Activated CD4-positive, alpha-beta memory T cell treated with anti-CD3 and anti-CD28 coated beads, Interleukin-2, amount 10 ng/mL, durations not matched to agents 7 days and 5 days (primary cell): ENCODE results near the gene FAM221B. TPM values are rescaled to one million over a fixed set of nuclear protein-coding genes. Genes with fewer than 3 reads are reported as not detected.

ENCODE experiments used
- CTCF ChIA-PET: fragments of 350-600 bp; sonication (Branson Sonifier 250); formaldehyde crosslinking; loops from one replicate; lab custom pipeline; 2021; ENCODE audit warnings: antibody characterized with exemption, inconsistent platforms; lab: Charles Lee
- POLR2A ChIA-PET: fragments of 350-600 bp; sonication (Branson Sonifier 250); formaldehyde crosslinking; loops from one replicate; lab custom pipeline; 2021; ENCODE audit warnings: antibody characterized with exemption; lab: Charles Lee
- DNase-seq: peaks from one replicate; pipeline ENCODE4 v3.0.0-alpha.2; 2020
- H3K27ac Mint-ChIP-seq: one replicate; pipeline ENCODE4 v1.8.0; 2021; ENCODE audit warnings: mild to moderate bottlenecking, mixed read lengths
- H3K27me3 Mint-ChIP-seq: one replicate; pipeline ENCODE4 v1.8.0; 2021; ENCODE audit warnings: mixed read lengths
- H3K36me3 Mint-ChIP-seq: one replicate; pipeline ENCODE4 v1.8.0; 2021; ENCODE audit warnings: low read depth, mixed read lengths
- H3K4me1 Mint-ChIP-seq: one replicate; pipeline ENCODE4 v1.8.0; 2021; ENCODE audit warnings: mixed read lengths
- H3K4me3 Mint-ChIP-seq: one replicate; pipeline ENCODE4 v1.8.0; 2021; ENCODE audit warnings: mild to moderate bottlenecking, mixed read lengths
- H3K9me3 Mint-ChIP-seq: one replicate; pipeline ENCODE4 v1.8.0; 2021; ENCODE audit warnings: mixed read lengths
- total RNA-seq, 2 experiments: library from RNA; stranded (reverse); gene quantifications; one replicate each; pipeline ENCODE4 v1.2.3, GENCODE V29; 2021

FAM221B gene
- total RNA-seq, 2 experiments from 2014 or later: not detected

DNA sequence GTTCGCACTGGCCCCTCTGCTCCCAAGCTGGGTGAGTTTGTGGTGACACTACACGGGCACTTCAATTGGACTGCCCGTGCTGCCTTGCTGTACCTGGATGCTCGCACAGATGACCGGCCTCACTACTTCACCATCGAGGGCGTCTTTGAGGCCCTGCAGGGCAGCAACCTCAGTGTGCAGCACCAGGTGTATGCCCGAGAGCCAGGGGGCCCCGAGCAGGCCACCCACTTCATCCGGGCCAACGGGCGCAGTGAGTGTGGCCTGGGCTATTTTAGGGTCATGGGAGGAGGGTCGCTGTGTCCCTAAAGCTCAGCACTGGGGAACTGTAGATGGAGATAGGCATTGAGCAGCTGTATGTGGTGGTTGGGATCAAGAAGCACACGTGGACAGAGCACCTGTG, 35.7 kb downstream of the FAM221B start:
- CTCF ChIA-PET: interaction anchor here (0.7 to 1.6 kb wide), 3 partner anchors 31 to 89 kb away, joined by 3 to 4 read pairs (median 4); no protein-coding TSS in a partner anchor
- no peaks in the 10 kb centered on the region for H3K27me3 Mint-ChIP-seq
- no peak overlapping the region for H3K4me3 Mint-ChIP-seq
- H3K27ac Mint-ChIP-seq: no peak overlapping the region
- no peak for DNase-seq
- no peaks in the 10 kb centered on the region for H3K9me3 Mint-ChIP-seq
- POLR2A ChIA-PET: no interaction called here
- H3K4me1 Mint-ChIP-seq: peaks cover 23% of the 10 kb centered on the region
- no peaks in the 10 kb centered on the region for H3K36me3 Mint-ChIP-seq

DNA sequence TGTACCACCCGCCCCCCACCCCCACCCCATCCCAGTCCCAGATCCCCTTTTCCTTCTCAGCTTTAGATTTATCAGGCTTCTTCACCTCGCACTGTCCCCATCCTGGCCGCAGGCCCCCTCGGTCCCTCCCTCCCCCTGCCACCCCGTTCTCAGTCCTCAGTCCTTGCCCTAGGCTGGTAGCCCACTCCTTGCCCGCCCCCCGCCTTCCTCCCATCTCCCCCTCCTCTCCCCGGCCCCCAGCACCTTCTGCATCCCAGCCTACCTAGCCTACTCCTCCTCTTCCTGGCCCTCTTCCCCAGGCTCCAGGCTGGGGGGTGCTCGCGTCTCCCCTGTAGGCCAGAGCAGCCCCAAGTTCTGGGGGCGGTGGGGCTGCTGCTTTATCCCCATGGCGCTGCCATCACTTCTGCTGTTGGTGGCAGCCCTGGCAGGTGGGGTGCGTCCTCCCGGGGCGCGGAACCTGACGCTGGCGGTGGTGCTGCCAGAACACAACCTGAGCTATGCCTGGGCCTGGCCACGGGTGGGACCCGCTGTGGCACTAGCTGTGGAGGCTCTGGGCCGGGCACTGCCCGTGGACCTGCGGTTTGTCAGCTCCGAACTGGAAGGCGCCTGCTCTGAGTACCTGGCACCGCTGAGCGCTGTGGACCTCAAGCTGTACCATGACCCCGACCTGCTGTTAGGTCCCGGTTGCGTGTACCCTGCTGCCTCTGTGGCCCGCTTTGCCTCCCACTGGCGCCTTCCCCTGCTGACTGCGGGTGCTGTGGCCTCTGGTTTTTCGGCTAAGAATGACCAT, 36.3 kb downstream of the FAM221B start:
- ChIA-PET CTCF (interaction anchor here (0.7 to 1.6 kb wide), 3 partner anchors 31 to 90 kb away, joined by 3 to 4 read pairs (median 4); no protein-coding TSS in a partner anchor), POLR2A (no interaction called here)
- Mint-ChIP-seq H3K27ac (no peak overlapping the region), H3K9me3 (no peaks in the 10 kb centered on the region), H3K36me3 (no peaks in the 10 kb centered on the region), H3K4me3 (no peak overlapping the region), H3K27me3 (no peaks in the 10 kb centered on the region), H3K4me1 (peaks cover 20% of the 10 kb centered on the region)
- DNase-seq: no peak

DNA sequence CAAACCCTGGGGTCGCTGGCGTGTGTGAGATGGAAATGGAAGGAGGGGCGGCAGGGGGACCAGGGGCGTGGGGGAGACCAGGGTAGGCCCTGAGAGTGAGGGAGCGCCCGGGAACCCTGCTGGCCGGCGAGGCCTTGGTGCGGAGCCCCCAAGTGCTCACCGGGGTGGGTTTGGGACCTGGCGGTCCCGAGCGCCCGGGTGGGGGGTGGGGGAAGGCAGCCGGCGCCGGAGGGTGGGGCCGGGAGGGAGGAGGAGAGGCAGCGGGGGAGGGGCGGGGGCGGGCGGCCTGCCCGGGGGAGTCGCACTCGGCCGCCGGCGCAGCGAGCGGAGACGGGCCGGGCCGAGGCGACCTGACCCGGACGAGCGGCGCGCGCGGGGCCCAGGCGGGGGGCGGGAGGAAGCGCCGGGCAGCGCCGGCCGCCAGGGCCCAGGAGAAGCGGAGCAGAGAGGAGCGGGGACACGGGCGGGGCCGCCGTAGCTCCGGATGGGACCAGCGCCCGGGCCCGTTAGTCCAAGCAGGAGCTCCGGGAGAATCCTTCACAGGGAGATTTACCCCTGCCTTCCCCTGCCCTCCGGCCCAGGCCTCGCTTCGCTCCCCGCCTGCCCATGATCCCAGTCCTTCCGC, 37.1 kb downstream of the FAM221B start, which contains the start of gene NPR2:
Gene NPR2 (plus strand): TSS at position 295 of the 625 bp plus-strand sequence. CDS start 818 bp downstream, outside the sequence.
- H3K4me3 Mint-ChIP-seq: no peak within 1 kb of the TSS
- peaks cover 16% of the 10 kb centered on the region for H3K4me1 Mint-ChIP-seq
- ChIA-PET CTCF (no interaction called here), POLR2A (no interaction called here)
- H3K36me3 Mint-ChIP-seq: peaks cover 3% of the 10 kb centered on the region
- no peak for DNase-seq
- no peak within 1 kb of the TSS for H3K27ac Mint-ChIP-seq
- no peaks in the 10 kb centered on the region for H3K27me3 Mint-ChIP-seq
- no peaks in the 10 kb centered on the region for H3K9me3 Mint-ChIP-seq

DNA sequence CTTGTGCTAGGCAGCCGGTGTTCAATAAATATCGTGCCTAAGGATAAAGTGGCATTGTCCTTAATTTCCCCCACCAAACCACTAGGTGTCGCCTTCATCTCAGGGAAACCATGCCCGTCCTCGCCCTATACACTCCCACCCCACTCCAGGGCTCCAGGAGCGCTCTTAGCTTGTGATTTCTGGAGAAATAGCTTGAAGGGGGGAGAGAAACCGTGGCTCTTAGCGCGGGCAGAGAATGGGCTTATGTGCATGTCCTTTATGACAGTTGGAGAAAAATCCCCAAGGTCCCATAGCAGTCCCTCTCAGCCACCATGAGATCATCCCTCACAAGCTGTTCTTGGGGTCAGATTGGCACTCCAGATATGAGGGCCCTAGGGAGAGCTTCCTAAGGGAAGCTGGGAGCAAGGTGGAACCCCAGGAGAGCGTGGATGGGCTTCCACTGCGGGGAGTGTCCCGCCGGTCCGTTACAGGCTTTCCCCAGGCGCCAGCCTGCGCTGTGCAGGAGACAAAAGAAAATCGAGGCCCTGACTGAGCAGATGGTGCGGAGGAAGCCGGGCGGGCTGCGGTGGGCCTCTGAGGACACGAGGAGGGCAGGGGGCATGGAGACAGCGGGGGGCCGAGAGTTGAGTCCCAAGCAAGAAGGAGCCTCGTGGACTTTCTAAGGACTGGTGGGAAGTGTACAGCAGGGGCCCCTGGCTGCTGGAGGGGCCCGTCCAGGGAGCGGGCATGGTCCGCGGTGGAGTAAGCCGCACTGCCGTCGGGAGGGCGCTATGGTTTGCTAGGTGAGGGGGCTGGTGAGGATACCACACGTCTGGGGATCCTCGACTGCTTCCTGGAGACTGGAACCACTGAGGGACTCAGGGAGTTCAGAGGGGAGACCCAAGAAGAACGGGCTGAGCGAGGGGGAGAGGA, 37.9 kb downstream of the FAM221B start:
- Mint-ChIP-seq H3K27me3 (no peaks in the 10 kb centered on the region), H3K4me3 (no peak overlapping the region)

DNA sequence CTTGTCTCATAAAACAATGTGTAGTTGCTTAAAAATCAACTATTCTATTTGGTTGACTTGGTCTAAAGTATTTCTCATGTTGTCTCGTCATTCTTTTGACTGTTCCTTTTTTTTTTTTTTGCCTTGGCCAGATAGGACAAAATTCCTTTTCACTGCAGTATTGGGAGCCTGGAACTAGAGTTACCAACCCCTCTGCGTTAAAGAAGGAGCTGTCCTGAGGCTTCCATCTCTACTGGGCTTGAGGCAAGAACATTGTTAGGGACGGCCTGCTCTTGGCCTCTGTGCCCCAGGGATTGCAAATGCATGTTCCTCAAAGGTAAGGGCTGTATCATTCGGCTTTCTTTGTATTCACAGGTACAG, 38.5 kb downstream of the FAM221B start:
- peaks cover 11% of the 10 kb centered on the region for H3K36me3 Mint-ChIP-seq
- ChIA-PET POLR2A (interaction anchor here (0.8 to 1.3 kb wide), 6 partner anchors 17 to 399 kb away, joined by 3 to 4 read pairs (median 3); no protein-coding TSS in a partner anchor), CTCF (interaction anchor here (0.6 to 3.7 kb wide), 25 partner anchors 10 to 186 kb away, joined by 3 to 54 read pairs (median 4); partner anchors contain the start of genes ARHGEF39, CREB3, FAM221B and HINT2)
- no peak for DNase-seq
- no peaks in the 10 kb centered on the region for H3K27me3 Mint-ChIP-seq
- no peaks in the 10 kb centered on the region for H3K9me3 Mint-ChIP-seq
- H3K4me3 Mint-ChIP-seq: no peak overlapping the region
- H3K27ac Mint-ChIP-seq: no peak overlapping the region
- peaks cover 9% of the 10 kb centered on the region for H3K4me1 Mint-ChIP-seq

More for the DNA sequence above, 37.9 kb downstream of the FAM221B start:
- POLR2A ChIA-PET: interaction anchor here (0.8 to 1.3 kb wide), 6 partner anchors 16 to 399 kb away, joined by 3 to 4 read pairs (median 3); no protein-coding TSS in a partner anchor
- H3K4me1 Mint-ChIP-seq: peaks cover 14% of the 10 kb centered on the region
- no peak overlapping the region for H3K27ac Mint-ChIP-seq
- CTCF ChIA-PET: interaction anchor here (0.6 to 3.7 kb wide), 26 partner anchors 10 to 187 kb away, joined by 3 to 54 read pairs (median 5); partner anchors contain the start of genes ARHGEF39, CREB3, FAM221B and HINT2
- no peaks in the 10 kb centered on the region for H3K9me3 Mint-ChIP-seq
- peak; percentile 59 for DNase-seq
- peaks cover 9% of the 10 kb centered on the region for H3K36me3 Mint-ChIP-seq

DNA sequence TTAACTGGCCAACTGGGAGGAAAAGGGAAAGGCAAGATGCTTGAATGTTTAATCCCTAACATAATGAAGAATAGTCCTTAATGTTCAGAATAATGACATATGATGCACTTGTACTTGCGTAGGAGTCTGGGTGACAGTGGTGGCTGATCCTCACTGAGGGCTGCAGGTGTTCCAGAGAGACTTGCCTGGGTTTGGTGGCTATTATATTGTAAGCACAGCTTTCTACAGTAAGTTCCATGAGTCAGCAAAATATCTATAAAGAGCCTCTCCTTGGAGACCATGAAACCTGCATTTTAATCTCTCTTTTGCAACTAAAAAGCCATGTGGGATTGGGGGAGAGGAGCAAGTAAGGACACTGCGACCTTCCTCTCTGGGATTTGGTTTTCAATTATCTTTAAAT, 39.0 kb downstream of the FAM221B start:
- CTCF ChIA-PET: interaction anchor here (0.6 to 3.7 kb wide), 22 partner anchors 9 to 186 kb away, joined by 3 to 54 read pairs (median 6); partner anchors contain the start of genes CREB3, FAM221B, HINT2 and SPAG8
- no peak for DNase-seq
- no peaks in the 10 kb centered on the region for H3K27me3 Mint-ChIP-seq
- H3K27ac Mint-ChIP-seq: no peak overlapping the region
- POLR2A ChIA-PET: interaction anchor here (0.7 to 1.3 kb wide), 5 partner anchors 17 to 400 kb away, joined by 3 to 4 read pairs (median 3); partner anchors contain the start of gene HINT2
- H3K4me1 Mint-ChIP-seq: peaks cover 6% of the 10 kb centered on the region
- peaks cover 11% of the 10 kb centered on the region for H3K36me3 Mint-ChIP-seq
- H3K4me3 Mint-ChIP-seq: no peak overlapping the region
- no peaks in the 10 kb centered on the region for H3K9me3 Mint-ChIP-seq

DNA sequence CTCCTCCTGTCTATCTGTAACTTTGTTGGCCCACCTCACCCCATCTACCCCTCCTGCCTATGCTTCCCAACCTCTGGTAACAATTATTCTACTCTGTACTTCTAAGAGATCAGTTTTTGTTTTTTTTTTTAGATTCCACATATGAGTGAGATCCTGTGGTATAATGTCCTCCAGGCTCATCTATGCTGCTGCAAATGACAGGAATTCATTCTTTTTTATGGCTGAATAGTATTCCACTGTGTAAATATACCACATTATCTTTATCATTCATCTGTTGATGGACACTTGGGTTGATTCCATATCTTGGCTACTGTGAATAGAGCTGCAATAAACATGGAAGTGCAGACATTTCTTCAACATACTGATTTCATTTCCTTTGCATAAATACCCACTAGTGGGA, 45.1 kb downstream of the FAM221B start:
- peaks cover 27% of the 10 kb centered on the region for H3K36me3 Mint-ChIP-seq
- H3K4me1 Mint-ChIP-seq: no peaks in the 10 kb centered on the region
- H3K9me3 Mint-ChIP-seq: no peaks in the 10 kb centered on the region

DNA sequence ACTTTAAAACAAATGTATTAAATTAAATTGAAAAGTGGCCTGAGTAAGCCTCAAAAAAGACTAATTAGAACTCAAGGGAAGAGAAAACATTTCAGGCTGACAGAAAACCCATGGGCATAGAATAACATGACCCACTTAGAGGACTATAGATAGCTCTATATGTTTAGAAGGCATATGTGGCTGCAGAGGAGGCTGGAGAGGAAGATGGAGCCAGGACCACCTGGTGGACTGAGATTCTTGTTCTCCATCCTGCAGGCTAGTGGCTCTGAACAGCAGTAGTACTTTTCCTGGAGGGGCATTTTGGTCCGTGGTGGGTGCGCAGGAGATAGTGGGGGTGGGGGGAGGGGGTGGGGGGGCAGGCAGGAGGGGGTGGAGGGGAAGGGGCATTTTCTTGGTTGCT, 47.5 kb downstream of the FAM221B start:
- Mint-ChIP-seq H3K4me1 (no peaks in the 10 kb centered on the region), H3K4me3 (no peak overlapping the region), H3K27me3 (no peaks in the 10 kb centered on the region), H3K9me3 (no peaks in the 10 kb centered on the region), H3K36me3 (peaks cover 21% of the 10 kb centered on the region), H3K27ac (no peak overlapping the region)
- CTCF ChIA-PET: interaction anchor here (1.5 to 1.6 kb wide), 2 partner anchors 9 to 121 kb away, joined by 4 to 5 read pairs; no protein-coding TSS in a partner anchor
- POLR2A ChIA-PET: interaction anchor here (1.1 kb wide), 1 partner anchor 25 kb away, joined by 3 read pairs; no protein-coding TSS in a partner anchor
- DNase-seq: no peak

More for the DNA sequence above, 45.1 kb downstream of the FAM221B start:
- ChIA-PET POLR2A (no interaction called here), CTCF (interaction anchor here (1.9 kb wide), 1 partner anchor 48 kb away, joined by 5 read pairs; no protein-coding TSS in a partner anchor)
- no peak overlapping the region for H3K27ac Mint-ChIP-seq
- DNase-seq: no peak
- no peaks in the 10 kb centered on the region for H3K27me3 Mint-ChIP-seq
- H3K4me3 Mint-ChIP-seq: no peak overlapping the region

DNA sequence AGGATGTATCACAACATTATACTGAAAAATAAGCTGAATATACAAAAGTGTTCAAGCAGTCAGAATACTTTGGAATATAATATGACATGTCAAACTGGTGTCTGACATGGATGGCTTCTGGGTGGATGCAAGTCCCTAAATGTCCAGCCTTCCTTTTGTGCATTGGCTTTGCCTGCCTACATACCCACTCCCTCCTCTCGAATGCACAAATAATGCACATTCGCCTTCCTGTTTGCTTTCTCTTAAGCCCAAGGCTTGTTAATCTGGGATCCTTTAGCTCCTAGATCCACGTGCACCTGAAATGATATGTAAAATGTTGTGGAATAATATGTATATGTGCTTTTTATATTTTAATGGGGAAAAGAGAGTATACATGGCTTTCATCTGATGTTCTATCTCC, 50.0 kb downstream of the FAM221B start:
- Mint-ChIP-seq H3K27me3 (no peaks in the 10 kb centered on the region), H3K4me1 (no peaks in the 10 kb centered on the region), H3K4me3 (no peak overlapping the region), H3K27ac (no peak overlapping the region), H3K9me3 (no peaks in the 10 kb centered on the region), H3K36me3 (peaks cover 9% of the 10 kb centered on the region)
- CTCF ChIA-PET: interaction anchor here (0.8 to 2.2 kb wide), 7 partner anchors 12 to 176 kb away, joined by 3 to 8 read pairs (median 4); no protein-coding TSS in a partner anchor
- POLR2A ChIA-PET: no interaction called here
- DNase-seq: no peak

DNA sequence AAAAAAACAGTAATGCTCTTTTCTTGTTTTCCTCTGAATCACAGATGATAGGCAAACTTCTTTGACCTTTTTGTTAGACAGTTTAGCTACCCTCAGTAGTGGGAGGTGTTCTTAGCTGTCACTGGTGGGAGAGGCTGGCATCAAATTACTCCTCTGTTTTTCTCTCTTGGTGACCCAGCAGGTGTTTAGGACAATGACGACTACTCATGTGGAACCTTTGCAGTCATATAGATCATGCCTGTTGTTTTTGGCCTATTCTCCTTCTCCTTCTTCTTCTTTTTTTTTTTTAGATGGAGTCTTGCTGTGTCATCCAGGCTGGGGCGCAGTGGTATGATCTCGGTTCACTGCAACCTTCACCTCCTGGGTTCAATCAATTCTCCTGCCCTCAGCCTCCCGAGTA, 52.5 kb downstream of the FAM221B start:
- Mint-ChIP-seq H3K4me1 (no peaks in the 10 kb centered on the region), H3K9me3 (no peaks in the 10 kb centered on the region), H3K4me3 (no peak overlapping the region), H3K36me3 (peaks cover 5% of the 10 kb centered on the region), H3K27me3 (no peaks in the 10 kb centered on the region), H3K27ac (no peak overlapping the region)
- no peak for DNase-seq
- ChIA-PET POLR2A (no interaction called here), CTCF (interaction anchor here (1.1 to 1.3 kb wide), 3 partner anchors 14 to 27 kb away, joined by 3 to 6 read pairs (median 4); partner anchors contain the start of genes GBA2 and RGP1)

DNA sequence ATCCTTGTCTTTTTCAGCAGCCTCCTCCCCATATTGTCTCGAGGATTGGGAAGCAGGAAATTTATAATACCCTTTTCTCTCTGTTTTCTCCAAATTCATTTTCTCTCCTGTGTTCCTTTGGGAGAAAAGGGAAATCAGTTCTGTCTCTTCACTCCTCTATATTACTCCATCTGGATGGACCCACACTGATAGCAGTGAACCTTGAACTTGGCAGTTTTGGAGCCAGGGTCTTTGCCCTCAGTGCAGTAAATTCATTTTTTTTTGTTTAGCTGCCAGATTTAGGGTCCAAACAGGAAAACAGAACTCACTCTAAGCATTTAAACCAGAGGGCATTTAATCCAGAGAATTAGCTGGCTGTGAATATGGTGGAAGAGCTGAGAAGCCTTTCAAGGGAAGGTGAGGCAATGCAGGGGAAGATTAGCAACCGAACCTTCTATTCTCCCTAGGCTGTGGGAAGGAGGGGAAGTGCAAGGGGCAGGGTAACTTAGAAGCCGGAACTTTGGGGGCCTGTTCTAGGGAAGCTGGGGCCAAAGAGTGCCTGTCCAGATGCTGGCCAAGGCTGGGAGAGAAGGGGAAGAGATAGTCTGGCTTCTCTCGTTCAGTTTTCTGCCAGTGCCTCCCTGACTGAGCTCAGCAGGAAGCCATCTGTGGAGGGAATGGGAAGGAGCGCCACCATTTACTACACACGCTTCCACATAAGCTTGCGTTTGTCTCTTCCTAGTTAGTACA, 53.5 kb downstream of the FAM221B start:
- Mint-ChIP-seq H3K4me1 (no peaks in the 10 kb centered on the region), H3K27ac (no peak overlapping the region), H3K27me3 (no peaks in the 10 kb centered on the region), H3K36me3 (peaks cover under 1% of the 10 kb centered on the region), H3K9me3 (no peaks in the 10 kb centered on the region), H3K4me3 (no peak overlapping the region)
- ChIA-PET POLR2A (no interaction called here), CTCF (interaction anchor here (0.8 to 1.3 kb wide), 6 partner anchors 15 to 128 kb away, joined by 3 to 6 read pairs (median 3); partner anchors contain the start of genes GBA2 and RGP1)
- no peak for DNase-seq
